ENCODE results near the gene ZNF628. TPM values are rescaled to one million over a fixed set of nuclear protein-coding genes. Genes with fewer than 3 reads are reported as not detected.

Gene ZNF628
- total RNA-seq, 1 donor: 2.9 TPM

- H3K4me1 ChIP-seq (ENCODE audit: insufficient read depth, low read length): peaks cover 30% of the 10 kb centered on the region
- TF ChIP-seq, protein P1, sequence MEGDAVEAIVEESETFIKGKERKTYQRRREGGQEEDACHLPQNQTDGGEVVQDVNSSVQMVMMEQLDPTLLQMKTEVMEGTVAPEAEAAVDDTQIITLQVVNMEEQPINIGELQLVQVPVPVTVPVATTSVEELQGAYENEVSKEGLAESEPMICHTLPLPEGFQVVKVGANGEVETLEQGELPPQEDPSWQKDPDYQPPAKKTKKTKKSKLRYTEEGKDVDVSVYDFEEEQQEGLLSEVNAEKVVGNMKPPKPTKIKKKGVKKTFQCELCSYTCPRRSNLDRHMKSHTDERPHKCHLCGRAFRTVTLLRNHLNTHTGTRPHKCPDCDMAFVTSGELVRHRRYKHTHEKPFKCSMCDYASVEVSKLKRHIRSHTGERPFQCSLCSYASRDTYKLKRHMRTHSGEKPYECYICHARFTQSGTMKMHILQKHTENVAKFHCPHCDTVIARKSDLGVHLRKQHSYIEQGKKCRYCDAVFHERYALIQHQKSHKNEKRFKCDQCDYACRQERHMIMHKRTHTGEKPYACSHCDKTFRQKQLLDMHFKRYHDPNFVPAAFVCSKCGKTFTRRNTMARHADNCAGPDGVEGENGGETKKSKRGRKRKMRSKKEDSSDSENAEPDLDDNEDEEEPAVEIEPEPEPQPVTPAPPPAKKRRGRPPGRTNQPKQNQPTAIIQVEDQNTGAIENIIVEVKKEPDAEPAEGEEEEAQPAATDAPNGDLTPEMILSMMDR (IDR thresholded peaks at IDR 0.05; ENCODE audit: extremely low read depth, low read depth, low read length): no peak
Measured at GRCh38 chr19:55464039-55464661, 12.3 kb upstream of the ZNF628 start.

DNA sequence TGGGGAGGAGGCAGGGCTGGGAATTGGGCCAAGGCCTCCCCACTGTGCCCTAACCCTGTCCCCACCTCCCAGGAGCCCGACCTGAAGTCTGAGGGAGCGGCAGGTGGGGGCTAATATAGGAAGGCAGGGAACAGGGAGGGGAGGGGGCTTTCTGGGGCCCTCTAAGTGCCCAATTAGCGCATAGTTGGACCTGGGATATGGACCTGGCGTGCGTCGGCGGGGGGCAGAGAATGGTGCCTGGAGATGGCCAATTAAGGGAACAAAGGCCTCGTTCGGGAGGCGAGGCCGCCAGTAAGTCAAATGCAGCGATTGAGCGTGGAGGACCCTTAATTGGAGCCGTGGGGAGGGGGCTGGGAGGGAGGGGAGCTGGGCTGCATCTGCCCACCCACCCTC is 11.8 kb upstream of the ZNF628 start, which contains the start of gene C19orf85:
Gene C19orf85 (minus strand): TSS at position 90 of the 393 bp plus-strand sequence. CDS start 197 bp downstream, outside the sequence.
- Histone ChIP-seq H2AFZ (ENCODE audit: low read length) (no peak within 1 kb of the TSS), H3K27me3 (ENCODE audit: insufficient read depth, low read length) (no peaks in the 10 kb centered on the region), H3K36me3 (ENCODE audit: insufficient read depth, low read length) (no peaks in the 10 kb centered on the region), H4K20me1 (ENCODE audit: insufficient read depth, low read length) (no peaks in the 10 kb centered on the region), H3K4me1 (ENCODE audit: insufficient read depth, low read length) (peaks cover 30% of the 10 kb centered on the region), H3K79me2 (ENCODE audit: insufficient read depth, low read length) (peaks cover 7% of the 10 kb centered on the region), H3K4me3 (ENCODE audit: insufficient read depth, low read length) (no peak within 1 kb of the TSS), H3K9me3 (ENCODE audit: low read depth, low read length) (no peaks in the 10 kb centered on the region), H3K4me2 (ENCODE audit: insufficient read depth, low read length) (no peak within 1 kb of the TSS), H3K27ac (ENCODE audit: low read depth, low read length) (no peak within 1 kb of the TSS)
- TF ChIP-seq, protein P1 (IDR thresholded peaks at IDR 0.05; ENCODE audit: extremely low read depth, low read depth, low read length): no peak
- DNase-seq (ENCODE audit: insufficient read length, low spot score, missing footprints): no peak

More at GRCh38 chr19:55464039-55464661, 12.3 kb upstream of the ZNF628 start:
- no peak overlapping the region for H3K4me2 ChIP-seq (ENCODE audit: insufficient read depth, low read length)
- no peaks in the 10 kb centered on the region for H3K36me3 ChIP-seq (ENCODE audit: insufficient read depth, low read length)
- no peaks in the 10 kb centered on the region for H3K27me3 ChIP-seq (ENCODE audit: insufficient read depth, low read length)
- no peak overlapping the region for H2AFZ ChIP-seq (ENCODE audit: low read length)
- no peak overlapping the region for H3K4me3 ChIP-seq (ENCODE audit: insufficient read depth, low read length)
- peaks cover 8% of the 10 kb centered on the region for H3K79me2 ChIP-seq (ENCODE audit: insufficient read depth, low read length)
- H4K20me1 ChIP-seq (ENCODE audit: insufficient read depth, low read length): peaks cover 4% of the 10 kb centered on the region
- no peak overlapping the region for H3K27ac ChIP-seq (ENCODE audit: low read depth, low read length)
- no peaks in the 10 kb centered on the region for H3K9me3 ChIP-seq (ENCODE audit: low read depth, low read length)
- no peak for DNase-seq (ENCODE audit: insufficient read length, low spot score, missing footprints)

GRCh38 chr19:55465460-55466240 is 10.8 kb upstream of the ZNF628 start:
- no peak overlapping the region for H3K27ac ChIP-seq (ENCODE audit: low read depth, low read length)
- TF ChIP-seq, protein P1 (IDR thresholded peaks at IDR 0.05; ENCODE audit: extremely low read depth, low read depth, low read length): no peak
- H3K27me3 ChIP-seq (ENCODE audit: insufficient read depth, low read length): no peaks in the 10 kb centered on the region
- H3K36me3 ChIP-seq (ENCODE audit: insufficient read depth, low read length): no peaks in the 10 kb centered on the region
- H3K4me2 ChIP-seq (ENCODE audit: insufficient read depth, low read length): no peak overlapping the region
- H3K9me3 ChIP-seq (ENCODE audit: low read depth, low read length): no peaks in the 10 kb centered on the region
- no peak overlapping the region for H3K4me3 ChIP-seq (ENCODE audit: insufficient read depth, low read length)
- DNase-seq (ENCODE audit: insufficient read length, low spot score, missing footprints): no peak
- H2AFZ ChIP-seq (ENCODE audit: low read length): no peak overlapping the region
- H3K4me1 ChIP-seq (ENCODE audit: insufficient read depth, low read length): peaks cover 21% of the 10 kb centered on the region
- no peaks in the 10 kb centered on the region for H4K20me1 ChIP-seq (ENCODE audit: insufficient read depth, low read length)
- H3K79me2 ChIP-seq (ENCODE audit: insufficient read depth, low read length): peaks cover 3% of the 10 kb centered on the region

DNA sequence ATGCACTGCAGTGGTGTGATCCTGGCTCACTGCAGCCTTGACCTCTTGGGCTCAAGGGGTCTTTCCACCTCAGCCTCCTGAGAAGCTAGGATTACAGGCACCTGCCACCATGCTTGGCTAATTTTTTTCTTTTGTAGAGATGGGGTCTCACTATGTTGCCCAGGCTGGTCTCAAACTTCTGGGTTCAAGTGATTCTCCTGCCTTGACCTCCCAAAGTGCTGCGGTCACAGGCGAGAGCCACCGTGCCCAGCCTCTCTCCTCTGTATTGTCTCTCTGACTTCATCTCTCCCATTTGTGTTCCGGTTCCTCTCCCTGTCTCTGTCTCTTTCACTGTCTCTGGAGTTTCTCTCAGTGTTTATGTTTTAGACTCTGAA is 10.2 kb upstream of the ZNF628 start:
- Histone ChIP-seq H3K4me3 (ENCODE audit: insufficient read depth, low read length) (no peak overlapping the region), H3K4me1 (ENCODE audit: insufficient read depth, low read length) (peaks cover 18% of the 10 kb centered on the region), H3K4me2 (ENCODE audit: insufficient read depth, low read length) (no peak overlapping the region), H3K9me3 (ENCODE audit: low read depth, low read length) (no peaks in the 10 kb centered on the region), H2AFZ (ENCODE audit: low read length) (no peak overlapping the region), H3K27me3 (ENCODE audit: insufficient read depth, low read length) (no peaks in the 10 kb centered on the region), H3K36me3 (ENCODE audit: insufficient read depth, low read length) (no peaks in the 10 kb centered on the region), H4K20me1 (ENCODE audit: insufficient read depth, low read length) (no peaks in the 10 kb centered on the region), H3K79me2 (ENCODE audit: insufficient read depth, low read length) (peaks cover 1% of the 10 kb centered on the region), H3K27ac (ENCODE audit: low read depth, low read length) (no peak overlapping the region)
- TF ChIP-seq, protein P1 (IDR thresholded peaks at IDR 0.05; ENCODE audit: extremely low read depth, low read depth, low read length): no peak
- no peak for DNase-seq (ENCODE audit: insufficient read length, low spot score, missing footprints)
